IPS-20b (cell line): Measurements from ENCODE around the gene KDM6A.
"Not testable (repeated sequence)": the region's sequence is repeated elsewhere in the genome, so short reads cannot be mapped to it uniquely, and the experiment has no call there.

ENCODE experiments used
- H3K27ac ChIP-seq: one replicate; pipeline ENCODE4 v1.5.1; 2013; ENCODE audit warnings: low read length
- H3K27me3 ChIP-seq: 2 replicates; pipeline ENCODE4 v1.6.1; 2013; ENCODE audit warnings: mild to moderate bottlenecking, low read length, inconsistent platforms; ENCODE audit not compliant: insufficient read depth
- H3K36me3 ChIP-seq: 2 replicates; pipeline ENCODE4 v1.6.1; 2013; ENCODE audit warnings: low read depth, mild to moderate bottlenecking, inconsistent platforms, low read length, moderate library complexity; ENCODE audit not compliant: insufficient read depth
- H3K4me1 ChIP-seq: 2 replicates; pipeline ENCODE4 v1.6.1; 2013; ENCODE audit warnings: mild to moderate bottlenecking, control low read depth, inconsistent platforms, low read length, moderate library complexity; ENCODE audit not compliant: insufficient read depth
- H3K4me3 ChIP-seq: 2 replicates; pipeline ENCODE4 v1.5.1; 2013; ENCODE audit warnings: mild to moderate bottlenecking, low read length, inconsistent platforms
- H3K9ac ChIP-seq: 2 replicates; pipeline ENCODE4 v1.6.1; 2013; ENCODE audit warnings: low read depth, mild to moderate bottlenecking, inconsistent platforms, low read length, moderate library complexity
- H3K9me3 ChIP-seq: 2 replicates; pipeline ENCODE4 v1.6.1; 2013; ENCODE audit warnings: mild to moderate bottlenecking, low read depth, low read length, inconsistent platforms; ENCODE audit not compliant: insufficient read depth

KDM6A gene

GRCh38 chrX:45134775-45135174 is 261.8 kb downstream of the KDM6A start:
- Histone ChIP-seq H3K4me3 (no peak overlapping the region), H3K27me3 (no peaks in the 10 kb centered on the region), H3K4me1 (no peaks in the 10 kb centered on the region), H3K36me3 (no peaks in the 10 kb centered on the region), H3K9me3 (no peaks in the 10 kb centered on the region), H3K9ac (no peak overlapping the region), H3K27ac (no peak overlapping the region)

DNA sequence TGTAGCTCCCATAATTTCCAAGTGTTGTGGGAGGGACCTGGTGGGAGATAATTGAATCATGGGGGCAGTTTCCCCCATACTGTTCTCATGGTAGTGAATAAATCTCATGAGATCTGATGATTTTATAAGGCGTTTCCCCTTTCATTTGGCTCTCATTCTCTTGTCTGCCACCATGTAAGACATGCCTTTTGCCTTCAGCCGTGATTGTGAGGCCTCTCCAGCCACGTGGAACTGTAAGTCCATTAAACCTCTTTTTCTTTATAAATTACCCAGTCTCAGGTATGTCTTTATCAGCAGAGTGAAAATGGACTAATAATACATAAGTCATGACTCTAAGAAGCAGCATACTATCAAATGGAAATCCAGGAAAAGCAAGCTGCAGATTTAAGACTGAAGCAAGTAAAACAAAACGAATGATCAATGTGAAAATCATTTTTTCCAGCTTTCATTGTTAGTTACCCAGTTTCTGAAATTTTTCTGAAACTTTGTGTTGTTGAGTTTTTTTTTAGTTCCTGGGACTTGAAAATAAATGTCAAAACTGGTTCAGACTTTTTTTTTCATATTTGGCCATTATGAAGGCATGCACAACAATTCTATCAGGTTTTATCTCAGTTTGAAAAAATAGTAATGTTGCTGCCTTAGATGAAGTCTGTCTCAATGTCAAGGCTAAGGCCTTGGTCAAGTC is 262.5 kb downstream of the KDM6A start:
- not testable (repeated sequence) for H3K27ac ChIP-seq, H3K36me3 ChIP-seq, H3K9me3 ChIP-seq, H3K4me1 ChIP-seq, H3K9ac ChIP-seq, H3K27me3 ChIP-seq, H3K4me3 ChIP-seq

DNA sequence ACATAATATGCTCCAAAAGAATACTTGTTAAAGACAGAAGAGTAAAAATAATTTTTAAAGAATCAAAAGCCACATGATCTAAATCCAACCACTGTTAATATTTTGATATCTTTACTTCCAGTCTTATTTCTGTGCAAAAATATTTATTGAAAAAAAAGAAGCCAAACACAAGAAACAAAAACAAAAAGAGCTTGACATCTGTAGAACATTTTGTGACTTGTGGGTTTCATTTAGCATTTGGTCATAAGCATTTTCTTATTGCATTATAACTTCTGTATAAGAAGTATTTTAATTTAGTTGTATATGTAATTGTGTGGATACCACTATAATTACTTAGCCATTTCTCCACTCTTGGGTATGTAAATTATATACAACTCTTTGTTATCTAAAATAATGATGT is 264.5 kb downstream of the KDM6A start:
- Histone ChIP-seq H3K4me1 (no peaks in the 10 kb centered on the region), H3K27ac (no peak overlapping the region), H3K9ac (no peak overlapping the region), H3K27me3 (no peaks in the 10 kb centered on the region), H3K36me3 (no peaks in the 10 kb centered on the region), H3K9me3 (no peaks in the 10 kb centered on the region), H3K4me3 (no peak overlapping the region)

DNA sequence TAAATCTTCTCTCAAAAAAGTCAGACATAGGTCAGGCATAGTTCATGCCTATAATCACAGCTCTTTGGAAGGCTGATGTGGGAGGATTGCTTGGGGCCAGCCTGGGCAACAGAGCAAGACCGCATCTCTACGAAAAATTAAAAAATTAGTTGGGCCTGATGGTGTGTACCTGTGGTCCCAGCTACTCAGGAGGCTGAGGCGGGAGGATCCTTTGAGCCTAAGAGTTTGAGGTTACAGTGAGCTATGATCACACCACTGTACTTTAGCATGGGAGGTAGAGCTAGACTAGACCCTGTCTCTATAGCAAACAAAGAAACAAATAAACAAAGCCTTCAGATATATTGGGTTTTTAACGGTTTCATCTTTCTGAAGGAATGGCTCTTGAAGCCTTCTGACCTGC is 265.5 kb downstream of the KDM6A start:
- no peaks in the 10 kb centered on the region for H3K36me3 ChIP-seq
- H3K4me1 ChIP-seq = no peaks in the 10 kb centered on the region
- no peak overlapping the region for H3K9ac ChIP-seq
- no peaks in the 10 kb centered on the region for H3K9me3 ChIP-seq
- H3K27me3 ChIP-seq = no peaks in the 10 kb centered on the region
- H3K4me3 ChIP-seq = no peak overlapping the region
- H3K27ac ChIP-seq = no peak overlapping the region

- Histone ChIP-seq H3K4me3 (no peak overlapping the region), H3K27ac (no peak overlapping the region), H3K4me1 (no peaks in the 10 kb centered on the region), H3K9ac (no peak overlapping the region), H3K36me3 (no peaks in the 10 kb centered on the region), H3K27me3 (no peaks in the 10 kb centered on the region), H3K9me3 (no peaks in the 10 kb centered on the region)
Measured at GRCh38 chrX:45140812-45141211, 267.8 kb downstream of the KDM6A start.

DNA sequence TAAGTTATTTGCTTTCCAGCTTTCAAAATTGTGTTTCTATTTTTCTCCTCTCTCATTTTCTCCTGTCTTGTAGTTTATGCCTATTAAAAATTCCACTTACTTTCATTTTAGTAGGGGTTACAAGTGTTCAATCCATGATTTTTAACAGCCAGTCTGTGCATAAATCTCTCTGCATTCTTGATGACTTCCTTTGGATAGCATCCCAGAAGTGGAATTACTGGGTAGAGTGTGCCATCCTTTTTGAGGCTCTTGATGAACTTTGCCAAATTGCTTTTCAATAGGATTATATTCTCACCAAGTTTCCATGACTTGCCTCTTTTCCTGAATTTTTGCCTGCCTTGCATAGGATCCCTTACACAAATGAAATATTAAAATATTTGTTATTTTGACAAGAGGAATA is 269.2 kb downstream of the KDM6A start:
- Histone ChIP-seq H3K9ac (no peak overlapping the region), H3K27ac (no peak overlapping the region), H3K4me3 (no peak overlapping the region), H3K27me3 (no peaks in the 10 kb centered on the region), H3K4me1 (no peaks in the 10 kb centered on the region), H3K36me3 (no peaks in the 10 kb centered on the region), H3K9me3 (no peaks in the 10 kb centered on the region)

DNA sequence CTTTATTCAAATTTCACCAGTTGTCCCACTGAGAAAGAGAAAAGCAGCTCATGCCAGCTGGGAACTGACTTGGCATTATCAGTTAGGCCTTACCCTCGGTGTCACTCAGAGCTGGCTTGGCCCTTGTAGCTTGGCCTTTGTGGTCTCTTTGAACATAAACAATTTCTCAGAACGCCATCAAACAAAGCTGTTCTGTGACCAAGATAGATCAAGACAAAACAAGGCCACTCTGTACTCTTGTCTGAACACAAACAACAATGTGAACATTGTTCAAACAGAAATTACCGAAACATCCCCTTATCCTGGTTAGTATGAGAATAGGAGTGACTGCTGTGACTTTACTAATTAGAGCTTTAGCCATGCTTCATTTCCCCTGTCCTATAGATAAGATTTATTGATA is 270.5 kb downstream of the KDM6A start:
- Histone ChIP-seq H3K9me3 (no peaks in the 10 kb centered on the region), H3K4me1 (no peaks in the 10 kb centered on the region), H3K27ac (no peak overlapping the region), H3K36me3 (no peaks in the 10 kb centered on the region), H3K4me3 (no peak overlapping the region), H3K27me3 (no peaks in the 10 kb centered on the region), H3K9ac (no peak overlapping the region)

DNA sequence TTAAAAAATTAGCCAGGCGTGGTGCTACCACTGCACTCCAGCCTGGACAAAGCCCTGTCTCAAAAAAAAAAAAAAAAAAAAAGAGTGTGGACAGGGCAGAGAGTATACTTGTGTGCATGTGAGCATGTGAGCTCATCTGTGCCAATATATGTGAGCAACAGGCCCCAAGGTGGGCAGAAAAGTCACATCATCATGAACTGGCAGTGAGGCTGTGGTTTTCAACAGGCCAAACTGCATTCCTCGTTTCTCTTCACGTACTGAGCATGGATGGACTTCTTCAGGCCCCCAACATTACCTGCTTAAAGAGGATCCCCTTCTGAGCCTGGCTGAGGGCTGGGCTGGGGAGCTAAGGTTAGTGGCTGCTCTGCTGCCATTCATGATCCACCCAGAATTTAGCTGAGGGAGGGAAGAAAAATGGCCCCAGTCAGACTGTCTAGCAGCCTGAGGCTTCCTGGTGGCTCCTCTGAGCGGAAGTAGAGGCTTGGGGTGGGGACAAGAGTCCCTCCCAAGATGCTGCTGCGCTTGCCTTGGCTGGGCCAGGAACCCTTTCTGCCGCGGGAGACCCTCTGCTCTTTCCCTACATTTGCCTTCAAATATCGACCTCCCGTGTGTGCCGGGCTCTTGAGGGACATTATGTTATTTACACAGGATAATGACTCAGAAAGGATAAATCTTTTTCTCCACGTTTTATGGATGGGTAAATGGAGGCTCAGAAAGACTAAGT is 272.7 kb downstream of the KDM6A start:
- Histone ChIP-seq H3K27ac (no peak overlapping the region), H3K36me3 (no peaks in the 10 kb centered on the region), H3K4me1 (no peaks in the 10 kb centered on the region), H3K9ac (no peak overlapping the region), H3K4me3 (no peak overlapping the region), H3K9me3 (no peaks in the 10 kb centered on the region), H3K27me3 (no peaks in the 10 kb centered on the region)

DNA sequence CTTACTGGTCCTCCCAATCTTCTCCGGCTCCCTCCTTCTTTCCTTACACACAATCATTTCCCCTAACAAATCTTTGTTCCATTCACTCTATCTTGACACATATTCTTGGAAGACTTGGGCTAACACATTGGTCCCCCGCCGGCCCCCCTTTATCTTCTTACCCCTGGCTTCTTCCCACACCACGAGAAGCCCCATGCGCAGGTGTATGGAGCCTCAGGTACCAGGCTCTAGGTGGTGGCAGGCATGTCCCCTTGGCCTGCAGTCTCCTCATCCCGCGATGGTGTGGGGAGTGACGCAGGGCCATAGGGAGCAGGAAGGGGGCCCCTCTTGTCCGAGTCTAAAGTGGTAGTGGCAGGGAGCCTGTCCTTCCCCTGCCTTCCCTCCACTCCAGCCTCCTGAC is 277.8 kb downstream of the KDM6A start:
- H3K9me3 ChIP-seq = no peaks in the 10 kb centered on the region
- H3K4me1 ChIP-seq = no peaks in the 10 kb centered on the region
- no peak overlapping the region for H3K9ac ChIP-seq
- no peak overlapping the region for H3K4me3 ChIP-seq
- no peaks in the 10 kb centered on the region for H3K36me3 ChIP-seq
- H3K27me3 ChIP-seq = no peaks in the 10 kb centered on the region
- no peak overlapping the region for H3K27ac ChIP-seq

DNA sequence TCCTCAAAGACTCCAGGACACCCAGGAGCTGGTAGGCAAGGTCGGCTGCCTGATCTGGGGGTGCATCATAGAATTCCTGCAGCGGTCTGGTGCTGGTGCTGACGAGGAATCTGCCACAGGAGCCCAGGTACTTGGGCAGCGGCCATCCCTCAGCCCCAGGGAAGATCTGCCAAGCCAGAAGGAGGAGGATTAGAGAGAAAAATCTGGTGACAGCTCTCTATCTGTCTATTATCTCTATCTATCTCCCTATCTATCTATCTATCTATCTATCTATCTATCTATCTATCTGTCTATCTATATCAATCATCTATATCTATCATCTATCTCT is 281.0 kb downstream of the KDM6A start:
- Histone ChIP-seq H3K27me3 (no peaks in the 10 kb centered on the region), H3K27ac (no peak overlapping the region), H3K36me3 (no peaks in the 10 kb centered on the region), H3K9ac (no peak overlapping the region), H3K4me3 (no peak overlapping the region), H3K4me1 (no peaks in the 10 kb centered on the region), H3K9me3 (no peaks in the 10 kb centered on the region)

DNA sequence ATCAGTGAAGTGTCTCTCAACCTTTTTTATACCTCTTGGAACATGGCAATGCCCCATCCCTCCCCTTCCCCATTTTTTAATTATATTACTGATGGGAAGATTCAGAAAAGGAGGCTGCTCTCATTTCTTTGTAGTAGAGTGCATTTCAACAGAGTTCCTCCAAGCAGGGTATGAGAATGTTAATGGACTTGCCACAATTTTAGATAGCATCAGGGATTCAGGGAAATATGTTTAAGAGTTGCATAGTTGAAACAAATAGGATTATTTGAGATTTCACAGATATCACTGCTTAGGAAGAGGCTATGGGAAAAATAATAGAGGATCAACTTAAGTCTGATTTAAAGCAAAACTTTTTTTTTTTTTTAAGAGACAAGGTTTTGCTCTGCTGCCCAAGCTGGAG is 281.5 kb downstream of the KDM6A start:
- no peaks in the 10 kb centered on the region for H3K4me1 ChIP-seq
- no peak overlapping the region for H3K27ac ChIP-seq
- H3K9me3 ChIP-seq = no peaks in the 10 kb centered on the region
- no peak overlapping the region for H3K9ac ChIP-seq
- H3K27me3 ChIP-seq = no peaks in the 10 kb centered on the region
- no peaks in the 10 kb centered on the region for H3K36me3 ChIP-seq
- H3K4me3 ChIP-seq = no peak overlapping the region

GRCh38 chrX:45157647-45158046 is 284.7 kb downstream of the KDM6A start:
- H3K4me3 ChIP-seq = no peak overlapping the region
- H3K27me3 ChIP-seq = no peaks in the 10 kb centered on the region
- no peaks in the 10 kb centered on the region for H3K4me1 ChIP-seq
- no peak overlapping the region for H3K27ac ChIP-seq
- no peak overlapping the region for H3K9ac ChIP-seq
- H3K9me3 ChIP-seq = no peaks in the 10 kb centered on the region
- no peaks in the 10 kb centered on the region for H3K36me3 ChIP-seq
